CD14-positive monocyte (primary cell): ENCODE measurements around the gene NRXN3. TPM values are rescaled to one million over a fixed set of nuclear protein-coding genes. Genes with fewer than 3 reads are reported as not detected.

Source experiments
- DNase-seq, 3 donors: peaks; one replicate each; pipeline ENCODE4 v3.0.0-alpha.2; 2011 to 2022
- H2AFZ ChIP-seq: 2 replicates; pipeline ENCODE4 v1.6.0; 2012; ENCODE audit warnings: mild to moderate bottlenecking, low read depth, low read length, inconsistent platforms; ENCODE audit not compliant: insufficient read depth, poor library complexity, severe bottlenecking
- H3K27ac ChIP-seq, 2 donors: 1 replicate in 1 of 2; 2 replicates in 1 of 2; pipeline ENCODE4 v1.5.1; 2012 to 2013; ENCODE audit warnings: low read length in 2 of 2, control low read depth in 1 of 2, inconsistent platforms in 1 of 2, low read depth in 1 of 2, mild to moderate bottlenecking in 1 of 2
- H3K27me3 ChIP-seq, 2 donors: one replicate each; pipeline versions ENCODE4 v1.6.0 to v1.6.1; 2011 to 2013; ENCODE audit warnings: low read length in 2 of 2; ENCODE audit not compliant: control insufficient read depth in 2 of 2, insufficient read depth in 2 of 2
- H3K36me3 ChIP-seq, 2 donors: replicated peaks in 1 of 2; 1 replicate in 1 of 2; 2 replicates in 1 of 2; pipeline versions ENCODE4 v1.5.1 to v1.6.1; 2012 to 2013; ENCODE audit warnings: low read length in 2 of 2, control low read depth in 1 of 2, inconsistent platforms in 1 of 2, mild to moderate bottlenecking in 1 of 2; ENCODE audit not compliant: insufficient read depth in 2 of 2, control insufficient read depth in 1 of 2
- H3K4me1 ChIP-seq, 2 donors: 1 replicate in 1 of 2; 2 replicates in 1 of 2; pipeline versions ENCODE4 v1.5.1 to v1.6.1; 2012 to 2013; ENCODE audit warnings: low read length in 2 of 2, control low read depth in 1 of 2, inconsistent platforms in 1 of 2, mild to moderate bottlenecking in 1 of 2, moderate library complexity in 1 of 2; ENCODE audit not compliant: insufficient read depth in 2 of 2, control insufficient read depth in 1 of 2
- H3K4me2 ChIP-seq: replicated peaks from 2 replicates; pipeline ENCODE3; 2012; ENCODE audit warnings: low read length, moderate library complexity, mild to moderate bottlenecking; ENCODE audit not compliant: poor library complexity, severe bottlenecking; ENCODE audit errors: extremely low read depth
- H3K4me3 ChIP-seq, 3 experiments: fragments of 200-600 bp in 1 of 3; sonication (generic) in 1 of 3; replicated peaks in 1 of 3; 1 replicate in 2 of 3; 2 replicates in 1 of 3; pipeline ENCODE4 v1.5.1; 2011 to 2013; ENCODE audit warnings: low read length in 3 of 3, mild to moderate bottlenecking in 3 of 3, control low read depth in 2 of 3, low read depth in 2 of 3, inconsistent platforms in 1 of 3, moderate library complexity in 1 of 3
- H3K79me2 ChIP-seq: 2 replicates; pipeline ENCODE4 v1.6.0; 2012; ENCODE audit warnings: mild to moderate bottlenecking, control low read depth, inconsistent platforms, low read length, moderate library complexity; ENCODE audit not compliant: insufficient read depth
- H3K9ac ChIP-seq: 2 replicates; pipeline ENCODE4 v1.6.0; 2017; ENCODE audit warnings: low read length, mild to moderate bottlenecking; ENCODE audit not compliant: insufficient read depth, poor library complexity, severe bottlenecking
- H3K9me3 ChIP-seq, 2 donors: replicated peaks in 1 of 2; 1 replicate in 1 of 2; 2 replicates in 1 of 2; pipeline versions ENCODE4 v1.5.1 to v1.6.1; 2012 to 2013; ENCODE audit warnings: low read length in 2 of 2, control low read depth in 1 of 2; ENCODE audit not compliant: control insufficient read depth in 1 of 2, insufficient read depth in 1 of 2
- H4K20me1 ChIP-seq: 2 replicates; pipeline ENCODE4 v1.6.0; 2012; ENCODE audit warnings: mild to moderate bottlenecking, low read length, control low read depth, moderate library complexity; ENCODE audit not compliant: insufficient read depth
- H3K27ac Mint-ChIP-seq, 7 donors: one replicate each; pipeline ENCODE4 v1.8.0; 2020; ENCODE audit warnings: mild to moderate bottlenecking in 7 of 7, mixed read lengths in 7 of 7, moderate library complexity in 6 of 7, inconsistent platforms in 2 of 7
- H3K27me3 Mint-ChIP-seq, 3 donors: one replicate each; pipeline ENCODE4 v1.8.0; 2021 to 2022; ENCODE audit warnings: low read depth in 3 of 3, mild to moderate bottlenecking in 3 of 3, mixed read lengths in 3 of 3, moderate library complexity in 3 of 3, inconsistent platforms in 1 of 3
- H3K36me3 Mint-ChIP-seq, 2 donors: one replicate each; pipeline ENCODE4 v1.8.0; 2020; ENCODE audit warnings: mixed read lengths in 2 of 2, inconsistent platforms in 1 of 2, mild to moderate bottlenecking in 1 of 2
- H3K4me1 Mint-ChIP-seq: one replicate; pipeline ENCODE4 v1.8.0; 2020; ENCODE audit warnings: mild to moderate bottlenecking, mixed read lengths
- H3K4me3 Mint-ChIP-seq, 2 donors: one replicate each; pipeline ENCODE4 v1.8.0; 2020; ENCODE audit warnings: mild to moderate bottlenecking in 2 of 2, mixed read lengths in 2 of 2, moderate library complexity in 1 of 2
- H3K9me3 Mint-ChIP-seq, 7 donors: one replicate each; pipeline ENCODE4 v1.8.0; 2020 to 2022; ENCODE audit warnings: mixed read lengths in 7 of 7, mild to moderate bottlenecking in 6 of 7, moderate library complexity in 6 of 7, inconsistent platforms in 2 of 7
- CTCF ChIP-seq: fragments of 200-600 bp; IDR thresholded peaks from one replicate; pipeline ENCODE4 v1.8.0; 2022; ENCODE audit warnings: antibody characterized with exemption, mild to moderate bottlenecking
- WGBS: methylation state at CpG from one replicate; pipeline ENCODE4 v1.1.5; 2013; ENCODE audit warnings: missing lambda C conversion rate; ENCODE audit not compliant: insufficient coverage; 5-methylcytosine and 5-hydroxymethylcytosine counted together
- intact Hi-C, 2 donors: fragments of 100-400 bp; cut with micrococcal nuclease; formaldehyde crosslinking; loops; one replicate each; pipeline versions ENCODE4 v1.15.0 to v1.15.1; 2023
- polyA plus RNA-seq, 3 donors: library from polyadenylated mRNA; depleted of rRNA in 1 of 3; unstranded in 2 of 3; stranded (reverse) in 1 of 3; fragments of 300-500 nt in 2 of 3; fragments of >200 nt in 1 of 3; fragmentation: Illumina TruSeq in 2 of 3; gene quantifications; 1 replicate in 2 of 3; 2 replicates in 1 of 3; pipeline ENCODE4 v1.2.3, GENCODE V29; 2012 to 2021

NRXN3 gene
- polyA plus RNA-seq, 3 donors = not detected

GRCh38 chr14:79325557-79325956, 1155.4 kb downstream of the NRXN3 start:
- no peak overlapping the region for H3K4me2 ChIP-seq
- H3K79me2 ChIP-seq = no peaks in the 10 kb centered on the region
- no peaks in the 10 kb centered on the region for H3K27me3 ChIP-seq
- no peak for TF ChIP-seq CTCF
- intact Hi-C loops = no loop called here
- no peaks in the 10 kb centered on the region for H3K4me1 Mint-ChIP-seq
- H3K36me3 Mint-ChIP-seq = no peaks in the 10 kb centered on the region
- no peak for DNase-seq
- H3K27ac ChIP-seq = no peak overlapping the region
- H3K9ac ChIP-seq = no peak overlapping the region
- no peak overlapping the region for H3K27ac Mint-ChIP-seq
- H3K9me3 ChIP-seq = no peaks in the 10 kb centered on the region
- peaks cover 0 to 5% (median 0%) of the 10 kb centered on the region in 7 donors for H3K9me3 Mint-ChIP-seq
- H4K20me1 ChIP-seq = no peaks in the 10 kb centered on the region
- 82% methylated on average over 2 of the region's 3 CpGs for WGBS
- H3K27me3 Mint-ChIP-seq = peaks cover 0 to 2% (median 2%) of the 10 kb centered on the region in 3 donors
- no peaks in the 10 kb centered on the region for H3K36me3 ChIP-seq
- H2AFZ ChIP-seq = no peak overlapping the region
- H3K4me1 ChIP-seq = no peaks in the 10 kb centered on the region
- no peak overlapping the region for H3K4me3 Mint-ChIP-seq
- H3K4me3 ChIP-seq = no peak overlapping the region

GRCh38 chr14:79328863-79329262, 1158.7 kb downstream of the NRXN3 start:
- 70% methylated on average over 2 of the region's 3 CpGs for WGBS
- H3K36me3 Mint-ChIP-seq = no peaks in the 10 kb centered on the region
- H3K4me3 ChIP-seq = no peak overlapping the region
- H3K27me3 Mint-ChIP-seq = peaks cover 0 to 2% (median 2%) of the 10 kb centered on the region in 3 donors
- no peak for TF ChIP-seq CTCF
- H3K9me3 ChIP-seq = no peaks in the 10 kb centered on the region
- no peaks in the 10 kb centered on the region for H3K4me1 Mint-ChIP-seq
- H3K36me3 ChIP-seq = no peaks in the 10 kb centered on the region
- H3K27me3 ChIP-seq = no peaks in the 10 kb centered on the region
- no peaks in the 10 kb centered on the region for H3K79me2 ChIP-seq
- no peak overlapping the region for H3K27ac Mint-ChIP-seq
- H3K27ac ChIP-seq = no peak overlapping the region
- H3K4me3 Mint-ChIP-seq = no peak overlapping the region
- H3K4me2 ChIP-seq = no peak overlapping the region
- H3K4me1 ChIP-seq = no peaks in the 10 kb centered on the region
- peaks cover 0 to 5% (median 0%) of the 10 kb centered on the region in 7 donors for H3K9me3 Mint-ChIP-seq
- H2AFZ ChIP-seq = no peak overlapping the region
- intact Hi-C loops = no loop called here
- DNase-seq = no peak
- no peak overlapping the region for H3K9ac ChIP-seq
- no peaks in the 10 kb centered on the region for H4K20me1 ChIP-seq
